NCI-H2196 (cell line): ENCODE data around the gene HK1.

Source experiments
- DNase-seq: peaks from one replicate; lab custom pipeline; 2025; ENCODE audit not compliant: unreplicated experiment; lab: John Stamatoyannopoulos, UW

Gene HK1

DNA sequence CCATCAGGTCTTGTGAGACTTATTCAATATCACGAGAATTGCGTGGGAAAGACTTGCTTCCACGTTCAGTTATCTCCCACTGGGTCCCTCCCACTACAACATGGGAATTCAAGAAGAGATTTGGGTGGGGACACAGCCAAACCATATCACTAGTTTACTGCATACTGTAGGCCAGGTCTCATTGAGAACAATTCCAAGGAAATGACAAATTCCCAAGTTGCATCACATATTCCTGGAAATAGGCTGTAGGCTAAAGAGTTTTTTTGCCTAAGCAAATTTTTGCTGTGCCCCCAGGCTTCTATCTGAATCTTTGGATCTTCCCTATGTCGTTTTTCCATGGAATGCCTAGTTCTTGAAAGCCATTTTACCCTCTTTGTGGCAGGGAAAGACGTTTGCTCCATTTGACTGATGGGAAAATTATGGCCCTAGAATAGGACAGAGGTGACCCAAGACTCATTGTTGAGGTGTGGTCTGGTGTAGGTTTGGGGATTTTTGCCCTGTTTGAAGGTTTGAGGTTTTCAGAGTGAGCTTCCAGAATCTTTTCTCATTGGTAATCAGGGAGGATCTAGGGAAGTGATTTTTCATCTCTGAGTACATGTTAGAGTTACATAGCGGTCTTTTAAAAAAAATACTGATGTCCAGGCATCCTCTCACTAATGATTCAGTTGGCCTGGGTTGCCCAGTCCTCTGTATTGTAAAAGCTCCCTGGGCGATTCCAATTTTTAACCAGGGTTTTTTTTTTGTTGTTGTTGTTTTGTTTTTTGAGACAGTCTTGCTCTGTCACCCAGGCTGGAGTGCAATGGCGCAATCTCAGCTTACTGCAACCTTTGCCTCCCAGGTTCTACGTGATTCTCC is 94.1 kb downstream of the HK1 start:
- DNase-seq = no peak

DNA sequence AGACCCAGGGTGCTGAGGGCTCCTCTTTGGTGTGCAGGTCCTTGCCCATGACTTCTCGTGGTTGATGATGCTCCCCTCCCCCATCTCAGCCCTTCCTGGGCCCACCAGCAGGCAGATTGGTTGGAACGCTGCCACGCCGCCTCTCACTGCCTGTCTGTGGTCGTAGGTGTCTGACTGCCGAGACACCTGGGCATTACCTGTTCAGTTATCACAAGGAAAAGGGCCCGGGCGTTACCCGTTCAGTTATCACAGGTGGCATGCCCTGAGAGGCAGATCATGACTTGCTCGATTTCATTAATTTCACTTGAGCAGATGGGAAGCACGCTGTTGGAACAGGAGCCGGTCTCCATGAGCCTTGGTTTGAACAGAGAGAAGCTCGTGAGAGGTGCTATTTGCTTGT is 95.9 kb downstream of the HK1 start:
- no peak for DNase-seq

DNA sequence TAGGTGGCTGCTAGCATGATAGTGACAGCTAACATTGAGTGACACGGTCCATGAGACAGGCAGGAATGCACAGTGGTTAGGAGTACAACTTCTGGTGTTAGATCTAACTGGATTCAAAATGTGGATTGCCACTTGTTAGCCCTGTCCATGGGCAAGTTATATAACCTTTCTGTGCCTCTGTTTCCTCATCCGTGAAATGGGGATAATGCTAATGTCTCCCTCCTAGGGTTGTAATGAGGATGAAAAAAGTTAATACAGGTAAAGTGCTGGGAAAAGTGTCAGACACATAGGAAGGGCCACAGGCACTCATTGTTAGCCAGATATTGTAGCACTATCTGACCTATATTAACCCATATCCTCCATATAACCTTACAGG is 96.6 kb downstream of the HK1 start:
- DNase-seq = no peak

DNA sequence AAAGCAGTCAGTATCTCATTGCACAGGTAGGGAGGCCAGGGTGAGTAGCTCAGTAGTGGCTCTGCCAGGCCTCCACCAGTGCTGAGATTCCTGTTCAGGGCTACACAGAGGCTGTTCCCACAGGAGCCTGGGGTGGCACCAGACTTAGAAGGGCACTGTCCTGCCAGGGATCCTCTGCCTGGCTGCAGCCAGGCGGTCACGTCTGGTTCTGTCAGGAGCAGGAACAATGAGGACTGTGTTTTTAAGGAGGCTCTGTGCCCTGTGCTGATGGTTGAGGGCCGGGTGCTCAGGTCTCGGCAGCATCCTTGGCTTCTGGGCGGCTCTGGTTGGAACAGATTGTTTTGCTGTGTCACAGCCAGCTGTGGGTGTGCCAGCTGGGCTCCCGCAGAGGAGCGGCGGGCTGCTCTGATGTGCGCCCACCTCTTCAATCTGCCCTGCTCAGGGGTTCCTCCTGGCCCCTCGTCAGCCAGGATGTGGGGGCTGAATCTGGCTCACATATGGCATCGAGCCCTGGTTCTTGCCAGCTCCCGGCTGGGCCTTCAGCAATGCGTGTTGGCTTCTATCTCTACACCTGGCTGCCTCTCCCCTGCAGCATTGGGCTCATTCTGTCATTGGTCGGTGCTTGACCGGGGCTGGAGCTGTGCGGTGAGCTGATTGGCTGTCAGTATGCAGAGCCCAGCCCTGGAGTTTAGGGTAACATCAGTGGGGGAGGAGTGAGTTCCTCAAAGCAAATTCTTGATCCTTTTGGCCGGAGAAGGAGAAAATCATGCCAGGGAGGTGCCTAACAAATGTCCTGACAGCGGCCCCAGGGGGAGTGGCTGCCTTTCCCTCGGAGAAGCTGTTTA is 97.2 kb downstream of the HK1 start:
- DNase-seq = peak; percentile 69

DNA sequence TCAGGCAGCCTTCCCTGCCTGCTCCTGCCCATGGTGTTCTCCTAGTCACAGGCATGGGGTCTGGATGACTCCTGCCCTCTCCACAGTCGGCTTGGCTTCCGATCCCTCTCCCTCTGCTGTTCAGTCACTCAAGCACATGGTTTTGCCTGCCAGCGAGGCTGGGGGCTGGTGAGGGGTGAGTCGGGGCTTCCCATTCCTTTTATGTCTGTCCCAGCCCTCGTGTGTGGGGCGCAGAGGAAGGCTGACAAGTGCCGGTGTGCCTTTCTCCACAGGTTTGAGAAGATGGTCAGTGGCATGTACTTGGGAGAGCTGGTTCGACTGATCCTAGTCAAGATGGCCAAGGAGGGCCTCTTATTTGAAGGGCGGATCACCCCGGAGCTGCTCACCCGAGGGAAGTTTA is 98.4 kb downstream of the HK1 start:
- DNase-seq = no peak

DNA sequence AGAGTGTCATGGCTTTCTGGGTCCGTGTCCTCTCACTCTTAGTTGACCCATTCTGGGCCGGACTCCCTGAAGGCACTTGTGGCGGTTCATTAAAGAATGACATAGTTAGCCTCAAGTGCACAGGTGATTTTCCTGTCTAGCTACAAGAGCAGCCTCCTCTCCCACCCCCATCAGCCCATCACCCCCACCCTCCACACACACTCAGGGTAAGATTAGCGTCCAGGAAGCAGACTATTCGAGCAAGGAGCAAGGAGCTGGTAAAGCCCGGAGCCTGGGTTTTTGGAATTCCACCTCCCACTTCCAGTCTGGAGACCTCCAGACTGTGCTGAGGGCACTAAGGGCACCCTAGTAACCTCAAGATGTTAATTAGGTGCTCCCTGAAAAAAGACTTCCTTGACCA is 98.9 kb downstream of the HK1 start:
- no peak for DNase-seq

DNA sequence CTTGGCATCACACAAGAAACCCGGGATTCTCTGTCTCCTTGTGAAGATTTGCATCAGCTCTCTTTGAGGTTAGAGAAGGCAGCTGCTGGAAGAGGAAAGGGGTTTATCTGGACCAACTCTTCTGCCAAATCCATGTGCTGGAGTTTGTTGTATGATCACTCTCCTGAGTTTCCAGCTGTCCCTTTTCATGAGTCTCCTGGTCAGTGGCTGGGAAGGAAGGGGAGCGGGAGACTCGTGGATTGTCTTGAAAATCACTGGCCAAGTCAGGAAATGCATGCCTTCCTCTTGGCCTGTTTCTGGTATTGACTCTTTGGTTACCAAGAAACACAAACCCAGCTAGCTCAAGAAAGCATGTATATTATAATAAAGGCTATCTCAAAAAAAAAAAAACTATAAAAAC is 99.6 kb downstream of the HK1 start:
- no peak for DNase-seq

DNA sequence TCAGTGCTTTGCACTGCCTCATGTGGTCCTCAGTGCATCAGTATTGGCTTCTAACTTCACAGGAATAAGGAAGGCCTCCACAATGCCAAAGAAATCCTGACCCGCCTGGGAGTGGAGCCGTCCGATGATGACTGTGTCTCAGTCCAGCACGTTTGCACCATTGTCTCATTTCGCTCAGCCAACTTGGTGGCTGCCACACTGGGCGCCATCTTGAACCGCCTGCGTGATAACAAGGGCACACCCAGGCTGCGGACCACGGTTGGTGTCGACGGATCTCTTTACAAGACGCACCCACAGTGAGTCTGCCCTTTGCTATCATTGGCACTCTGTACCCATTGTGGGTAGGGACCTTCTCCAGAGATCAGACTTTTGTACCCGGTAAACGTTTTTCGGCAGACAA is 101.5 kb downstream of the HK1 start:
- DNase-seq = no peak

DNA sequence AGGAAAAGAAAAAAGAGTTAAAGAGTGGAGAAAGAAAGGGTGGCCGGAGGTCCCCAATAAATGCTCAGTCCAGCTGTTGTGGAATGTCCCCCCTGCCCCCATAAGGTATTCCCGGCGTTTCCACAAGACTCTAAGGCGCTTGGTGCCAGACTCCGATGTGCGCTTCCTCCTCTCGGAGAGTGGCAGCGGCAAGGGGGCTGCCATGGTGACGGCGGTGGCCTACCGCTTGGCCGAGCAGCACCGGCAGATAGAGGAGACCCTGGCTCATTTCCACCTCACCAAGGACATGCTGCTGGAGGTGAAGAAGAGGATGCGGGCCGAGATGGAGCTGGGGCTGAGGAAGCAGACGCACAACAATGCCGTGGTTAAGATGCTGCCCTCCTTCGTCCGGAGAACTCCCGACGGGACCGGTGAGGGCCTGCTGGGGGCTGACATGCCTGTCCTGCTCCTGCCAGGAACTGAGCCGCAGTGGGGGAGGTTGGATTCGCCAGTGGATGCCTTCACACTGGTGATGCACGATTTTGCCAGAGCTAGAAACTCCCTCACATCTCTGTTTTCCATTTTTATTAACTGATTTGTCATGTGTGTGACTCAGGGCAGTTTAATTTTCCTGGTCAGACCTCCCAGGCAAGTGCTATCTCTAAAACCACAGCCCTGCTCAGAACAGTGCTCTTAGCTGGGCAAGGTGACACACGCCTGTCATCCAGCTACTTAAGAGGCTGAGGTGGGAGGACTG is 104.3 kb downstream of the HK1 start:
- no peak for DNase-seq

DNA sequence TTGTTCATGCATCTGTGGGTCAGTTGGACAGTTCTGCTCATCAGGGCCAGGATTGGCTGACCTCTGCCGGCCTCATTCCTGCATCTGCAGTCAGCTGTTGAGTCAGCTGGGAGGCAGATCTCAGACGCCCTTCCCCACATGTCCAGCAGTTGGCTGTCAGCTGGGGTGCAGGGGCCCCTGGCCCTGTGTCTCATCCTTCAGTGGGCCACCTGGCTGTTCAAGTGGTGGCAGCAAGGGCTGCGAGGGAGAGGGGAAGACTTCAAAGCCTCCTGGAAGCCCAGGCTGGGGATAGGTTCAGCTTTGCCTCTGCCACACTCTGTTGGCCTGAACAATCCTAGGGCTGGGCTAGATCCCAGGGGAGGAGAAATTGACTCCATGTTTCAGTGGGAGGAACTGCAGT is 105.3 kb downstream of the HK1 start:
- no peak for DNase-seq

DNA sequence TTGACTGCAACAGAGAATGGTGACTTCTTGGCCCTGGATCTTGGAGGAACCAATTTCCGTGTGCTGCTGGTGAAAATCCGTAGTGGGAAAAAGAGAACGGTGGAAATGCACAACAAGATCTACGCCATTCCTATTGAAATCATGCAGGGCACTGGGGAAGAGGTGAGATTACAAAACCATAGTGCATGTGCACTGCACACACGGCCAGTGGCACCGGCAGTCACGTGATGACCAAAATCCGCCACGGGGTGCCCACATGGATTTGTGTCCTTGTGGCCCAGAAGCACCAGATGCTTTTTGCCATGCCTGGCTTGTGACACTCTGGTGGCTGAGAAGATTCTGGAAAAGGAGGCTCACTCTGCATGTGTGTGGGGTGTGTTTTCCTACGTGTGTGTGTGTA is 106.0 kb downstream of the HK1 start:
- DNase-seq = no peak

DNA sequence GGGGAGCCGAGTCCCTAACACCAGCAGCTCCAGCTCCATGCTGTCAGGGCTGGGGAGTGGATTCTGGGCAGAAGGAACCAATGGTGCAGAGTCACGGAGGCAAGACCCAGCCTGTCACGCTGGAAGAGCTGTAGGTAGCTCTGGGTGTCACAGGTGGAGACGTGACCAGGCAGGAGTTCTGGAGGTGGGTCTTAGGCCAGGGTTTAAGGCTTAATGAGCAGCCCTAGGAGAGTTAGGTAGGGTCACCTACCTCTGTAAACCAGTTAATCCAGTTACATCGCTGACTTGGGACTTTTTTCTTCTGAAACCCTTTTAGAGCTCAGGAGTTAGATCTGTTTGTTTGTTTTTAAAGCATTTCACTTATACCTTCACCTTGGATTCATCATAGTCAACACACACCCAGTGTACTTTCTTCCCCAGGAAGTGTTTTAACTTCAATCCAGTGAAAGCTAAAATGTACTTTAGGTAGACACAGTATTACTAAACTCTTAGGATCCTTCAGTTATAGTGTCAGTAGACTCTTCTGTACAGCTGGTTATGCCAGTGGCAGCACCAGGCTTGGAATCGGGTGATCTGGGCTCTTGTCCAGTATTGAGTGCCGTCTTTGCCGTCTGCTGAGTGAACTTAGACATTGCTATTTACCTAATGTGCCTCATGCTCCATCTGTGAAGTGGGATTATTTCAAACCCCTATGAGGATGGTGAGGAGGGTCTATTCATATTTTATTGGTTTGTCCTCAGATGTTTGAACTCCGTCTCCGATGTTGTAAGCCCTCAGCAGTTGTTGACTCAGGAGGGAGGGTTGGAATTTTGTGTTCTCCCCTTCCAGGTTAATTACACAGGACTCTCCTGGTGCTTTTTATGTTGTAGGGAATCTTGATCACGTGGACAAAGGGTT is 107.4 kb downstream of the HK1 start:
- DNase-seq = no peak

DNA sequence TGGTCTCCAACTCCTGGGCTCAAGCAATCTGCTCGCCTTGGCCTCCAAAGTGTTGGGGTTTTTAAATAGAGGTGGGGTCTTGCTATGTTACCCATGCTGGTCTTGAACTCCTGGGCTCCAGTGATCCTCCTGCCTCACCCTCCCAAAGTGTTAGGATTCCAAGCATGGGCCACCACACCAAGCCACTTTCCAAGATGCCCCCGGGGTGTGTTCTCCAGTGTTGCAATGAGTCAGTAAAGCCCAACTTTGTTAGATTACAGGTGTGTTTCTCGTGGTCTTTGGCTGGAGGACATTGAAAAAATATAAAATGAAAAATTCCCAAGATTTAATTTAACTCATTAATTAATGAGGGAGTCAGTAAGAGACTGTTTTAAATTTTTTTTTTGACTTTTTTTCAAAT is 109.2 kb downstream of the HK1 start:
- DNase-seq = no peak

DNA sequence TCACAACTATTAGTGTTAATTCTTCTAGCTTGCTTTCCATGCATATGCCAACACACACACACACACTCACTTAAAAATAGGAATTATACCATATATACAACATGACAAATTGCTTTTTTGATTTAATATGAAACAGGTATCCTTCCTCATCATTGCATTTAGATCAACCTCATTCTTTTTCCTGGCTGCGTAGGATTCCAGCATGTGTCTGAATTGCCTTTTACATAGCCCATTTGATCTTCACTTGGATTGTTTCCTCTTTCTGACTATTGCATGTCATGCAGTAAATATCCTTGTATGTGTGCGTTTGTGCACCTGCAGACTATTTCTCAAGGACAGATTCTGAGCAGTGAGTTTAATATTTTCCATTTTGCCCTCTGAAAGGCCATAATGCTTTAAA is 110.2 kb downstream of the HK1 start:
- no peak for DNase-seq

DNA sequence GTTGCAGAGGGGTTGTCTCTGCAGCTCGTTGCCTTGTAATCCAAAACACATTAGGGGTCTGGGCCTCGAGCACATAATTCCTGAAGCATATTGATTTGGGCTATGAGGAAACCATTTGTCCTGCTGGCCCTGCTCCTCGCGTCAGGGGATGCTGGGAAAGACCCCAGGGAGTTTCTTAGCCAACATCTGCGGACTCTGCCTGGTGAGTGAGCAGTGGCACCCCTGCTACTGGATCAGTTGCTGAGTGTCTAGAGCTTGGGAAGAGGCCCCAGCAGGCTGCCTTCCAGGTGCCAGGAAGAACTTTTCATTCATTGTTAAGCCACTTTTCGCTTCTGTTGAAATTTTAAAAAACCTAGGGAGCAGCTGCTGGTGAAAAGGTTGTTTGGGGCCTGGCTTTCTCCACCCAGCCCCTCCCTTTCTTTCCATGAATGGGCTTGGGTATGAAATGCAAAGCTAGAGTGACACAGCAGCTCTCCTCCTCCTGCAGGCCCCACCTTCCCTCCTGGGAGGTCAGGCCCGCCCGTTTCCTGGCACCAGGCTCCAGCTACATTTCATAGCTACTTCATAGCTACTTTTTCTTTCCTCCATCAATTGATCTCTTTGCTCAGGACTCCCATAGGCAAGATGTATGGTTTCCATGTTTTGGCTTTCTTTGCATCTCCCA is 111.7 kb downstream of the HK1 start:
- DNase-seq = peak; percentile 39

DNA sequence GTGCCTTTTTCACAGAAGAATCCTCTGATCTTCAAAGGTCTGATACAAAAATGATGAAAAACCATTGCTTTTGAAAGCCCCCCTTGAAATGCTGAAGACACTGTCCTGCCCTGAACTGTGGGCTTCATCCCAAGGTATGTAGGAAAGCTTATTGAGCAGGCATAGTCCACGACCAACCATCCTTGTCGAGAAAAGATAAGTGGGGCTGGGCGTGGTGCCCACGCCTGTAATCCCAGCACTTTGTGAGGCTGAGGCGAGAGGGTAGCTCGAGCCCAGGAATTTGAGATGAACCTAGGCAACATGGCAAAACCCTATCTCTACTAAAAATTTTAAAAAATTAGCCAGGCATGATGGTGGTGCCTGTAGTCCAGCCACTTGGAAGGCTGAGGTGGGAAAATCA is 112.9 kb downstream of the HK1 start:
- DNase-seq = no peak

DNA sequence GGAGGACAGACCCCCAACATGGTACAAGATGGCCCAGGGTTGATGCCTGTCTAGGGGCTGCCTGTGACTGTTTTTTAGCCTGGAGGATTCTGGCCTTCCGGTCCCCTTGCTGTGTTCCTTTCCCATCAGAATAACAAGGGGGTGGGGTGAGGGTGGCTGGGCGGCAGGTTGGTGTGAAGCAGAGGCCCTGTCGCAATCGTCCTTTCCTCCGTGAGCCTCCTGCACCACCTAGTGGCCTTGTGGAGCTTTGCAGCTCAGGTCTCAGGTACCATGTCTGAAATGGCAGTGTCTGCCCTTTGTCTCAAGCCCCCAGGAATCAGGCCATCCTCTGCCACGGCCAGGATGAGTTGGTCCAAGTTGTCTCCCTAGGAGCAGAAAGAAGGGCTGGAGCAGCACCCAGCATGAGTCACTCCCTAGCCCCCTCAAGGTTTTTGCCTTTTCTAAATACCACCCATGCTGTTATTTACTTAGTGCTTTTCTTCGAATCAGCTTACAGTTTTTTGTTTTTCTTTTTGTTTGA is 114.2 kb downstream of the HK1 start:
- DNase-seq = peak; percentile 78

DNA sequence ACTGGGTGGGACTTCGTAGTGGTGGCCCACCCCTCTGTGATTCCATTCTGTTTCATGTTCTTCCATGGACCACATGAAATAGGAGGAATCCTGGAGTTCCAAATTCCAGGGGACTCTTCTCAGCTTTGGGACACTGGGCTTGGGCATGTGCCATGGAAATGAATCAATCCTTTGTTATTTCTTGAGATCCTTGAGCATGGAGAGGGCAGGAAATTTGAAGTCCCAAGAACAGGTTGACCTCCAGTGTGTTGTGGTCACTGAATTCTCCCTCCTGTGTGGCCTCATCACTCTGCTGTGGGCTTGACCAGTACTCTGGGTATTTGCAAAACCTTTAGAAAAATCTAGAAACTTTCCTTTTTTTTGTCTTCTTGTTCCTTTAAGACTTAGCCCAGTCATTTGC is 115.7 kb downstream of the HK1 start:
- no peak for DNase-seq

DNA sequence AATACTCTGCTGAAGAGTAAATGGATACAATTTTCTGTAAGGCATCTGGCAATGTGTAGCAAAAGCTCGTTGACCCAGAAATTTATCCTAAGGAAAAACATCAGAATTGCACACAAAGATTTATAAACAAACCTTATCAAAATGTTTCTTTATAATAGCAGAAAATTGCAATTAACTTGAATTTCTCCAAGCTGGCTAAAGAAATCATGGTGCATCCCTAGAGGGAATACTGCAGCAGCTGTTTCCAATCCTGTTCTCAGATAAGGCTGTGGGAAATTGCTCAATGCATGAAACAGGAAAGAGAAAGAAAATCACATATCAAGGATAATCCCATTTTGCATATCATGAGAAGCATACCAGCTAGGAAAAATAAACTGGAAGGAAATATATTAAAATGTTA is 119.7 kb downstream of the HK1 start:
- DNase-seq = no peak

DNA sequence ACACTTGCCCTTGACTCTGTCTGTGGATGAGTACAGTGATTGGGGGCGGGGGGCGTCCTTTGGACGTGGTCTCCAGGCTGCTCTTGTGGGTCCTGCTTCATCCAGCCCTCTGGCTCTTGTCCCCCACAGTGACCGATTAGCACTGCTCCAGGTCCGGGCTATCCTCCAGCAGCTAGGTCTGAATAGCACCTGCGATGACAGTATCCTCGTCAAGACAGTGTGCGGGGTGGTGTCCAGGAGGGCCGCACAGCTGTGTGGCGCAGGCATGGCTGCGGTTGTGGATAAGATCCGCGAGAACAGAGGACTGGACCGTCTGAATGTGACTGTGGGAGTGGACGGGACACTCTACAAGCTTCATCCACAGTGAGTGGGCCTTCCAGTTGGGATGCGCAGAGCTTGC is 120.2 kb downstream of the HK1 start:
- DNase-seq = no peak
